Measurements from ENCODE around the gene INVS. TPM values are rescaled to one million over a fixed set of nuclear protein-coding genes. Genes with fewer than 3 reads are reported as not detected.
"Not testable (repeated sequence)": the region's sequence is repeated elsewhere in the genome, so short reads cannot be mapped to it uniquely, and the experiment has no call there.

Gene INVS
- total RNA-seq, 1 donor from 2014 or later = 28.1 TPM

DNA sequence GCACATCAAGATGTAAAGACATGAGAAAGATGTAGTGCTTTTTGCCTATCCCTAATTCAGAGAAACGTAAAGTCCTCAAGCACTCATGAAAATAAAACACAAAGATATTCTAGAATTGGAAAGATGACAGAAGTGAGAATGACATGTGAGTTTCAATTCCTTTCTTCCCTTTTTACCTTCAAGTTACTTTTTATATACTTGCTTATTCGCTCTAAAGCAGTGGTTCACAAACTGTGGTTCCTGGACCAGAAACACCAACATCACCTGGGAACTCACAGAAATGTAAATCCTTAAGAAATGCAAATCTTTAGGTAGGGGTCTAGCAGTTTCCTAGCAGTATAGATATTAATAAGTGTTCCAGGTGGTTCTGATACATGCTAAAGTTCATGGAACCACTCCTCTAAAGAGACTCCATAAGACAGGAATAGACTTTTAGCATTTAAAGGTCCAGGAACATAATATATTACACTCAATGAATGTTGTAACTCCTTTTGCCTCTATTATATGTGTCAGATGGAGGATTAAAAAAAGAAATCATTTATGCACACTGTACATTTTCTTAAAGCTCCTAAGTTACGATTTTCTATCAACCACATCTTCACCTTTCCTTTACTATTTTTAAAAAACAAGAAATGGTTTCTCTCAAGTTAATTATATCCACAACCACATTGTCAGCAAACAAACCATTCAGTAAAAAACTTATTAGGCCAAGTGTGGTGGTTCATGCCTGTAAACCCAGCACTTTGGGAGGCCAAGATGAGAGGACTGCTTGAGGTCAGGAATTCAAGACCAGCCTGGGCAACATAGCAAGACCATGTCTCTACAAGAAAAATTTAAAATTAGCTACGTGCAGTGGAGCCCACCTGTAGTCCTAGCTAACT lies 40.1 kb upstream of the INVS start:
- Mint-ChIP-seq H3K36me3 (ENCODE audit: insufficient read depth) (peaks cover 9% of the 10 kb centered on the region), H3K4me3 (ENCODE audit: low read depth) (no peak overlapping the region), H3K9me3 (ENCODE audit: low read depth) (no peaks in the 10 kb centered on the region), H3K4me1 (ENCODE audit: low read depth) (peaks cover 16% of the 10 kb centered on the region), H3K27ac (no peak overlapping the region), H3K27me3 (no peaks in the 10 kb centered on the region)
- TF ChIP-seq, protein P1, sequence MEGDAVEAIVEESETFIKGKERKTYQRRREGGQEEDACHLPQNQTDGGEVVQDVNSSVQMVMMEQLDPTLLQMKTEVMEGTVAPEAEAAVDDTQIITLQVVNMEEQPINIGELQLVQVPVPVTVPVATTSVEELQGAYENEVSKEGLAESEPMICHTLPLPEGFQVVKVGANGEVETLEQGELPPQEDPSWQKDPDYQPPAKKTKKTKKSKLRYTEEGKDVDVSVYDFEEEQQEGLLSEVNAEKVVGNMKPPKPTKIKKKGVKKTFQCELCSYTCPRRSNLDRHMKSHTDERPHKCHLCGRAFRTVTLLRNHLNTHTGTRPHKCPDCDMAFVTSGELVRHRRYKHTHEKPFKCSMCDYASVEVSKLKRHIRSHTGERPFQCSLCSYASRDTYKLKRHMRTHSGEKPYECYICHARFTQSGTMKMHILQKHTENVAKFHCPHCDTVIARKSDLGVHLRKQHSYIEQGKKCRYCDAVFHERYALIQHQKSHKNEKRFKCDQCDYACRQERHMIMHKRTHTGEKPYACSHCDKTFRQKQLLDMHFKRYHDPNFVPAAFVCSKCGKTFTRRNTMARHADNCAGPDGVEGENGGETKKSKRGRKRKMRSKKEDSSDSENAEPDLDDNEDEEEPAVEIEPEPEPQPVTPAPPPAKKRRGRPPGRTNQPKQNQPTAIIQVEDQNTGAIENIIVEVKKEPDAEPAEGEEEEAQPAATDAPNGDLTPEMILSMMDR (IDR thresholded peaks at IDR 0.05; ENCODE audit: unreplicated experiment) = no peak
- no peak for DNase-seq (ENCODE audit: low spot score, unreplicated experiment)

DNA sequence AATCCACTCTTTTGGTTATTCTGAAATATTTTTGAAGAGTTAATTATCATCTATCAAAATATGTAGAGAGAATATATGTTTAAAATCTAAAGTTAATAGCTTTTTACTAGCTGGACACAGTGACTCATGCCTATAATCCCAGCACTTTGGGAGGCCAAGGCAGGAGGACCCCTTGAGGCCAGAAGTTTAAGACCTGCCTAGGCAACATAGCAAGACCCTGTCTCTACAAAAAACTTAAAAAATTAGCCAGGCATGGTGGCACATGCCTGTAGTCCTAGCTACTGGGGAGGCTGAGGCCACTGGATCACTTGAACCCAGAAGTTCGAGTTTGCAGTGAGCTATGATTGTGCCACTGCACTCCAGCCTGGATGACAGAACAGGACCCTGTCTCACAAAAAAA lies 36.4 kb upstream of the INVS start:
- not testable (repeated sequence) for H3K36me3 Mint-ChIP-seq (ENCODE audit: insufficient read depth); H3K27ac Mint-ChIP-seq; H3K4me3 Mint-ChIP-seq (ENCODE audit: low read depth); H3K4me1 Mint-ChIP-seq (ENCODE audit: low read depth); H3K9me3 Mint-ChIP-seq (ENCODE audit: low read depth); H3K27me3 Mint-ChIP-seq; DNase-seq (ENCODE audit: low spot score, unreplicated experiment)

DNA sequence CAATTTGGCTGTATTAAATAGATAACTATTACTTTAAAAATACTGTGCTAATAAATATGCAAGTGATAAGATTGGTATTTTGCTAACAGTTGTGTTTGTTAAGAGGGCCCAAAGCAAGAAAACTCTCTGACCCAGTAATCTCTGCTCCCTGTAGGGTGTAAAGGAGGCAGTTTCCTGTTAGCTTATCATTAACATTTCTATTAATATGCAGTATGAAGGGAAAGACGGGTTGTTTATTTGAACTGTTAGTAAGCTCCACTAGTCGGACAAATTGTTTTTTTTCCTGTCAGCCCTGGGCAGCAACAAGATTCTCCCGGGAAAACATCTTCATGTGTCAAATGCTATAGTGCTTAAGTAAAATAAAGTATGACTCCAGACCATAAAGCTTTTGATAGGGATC lies 35.9 kb upstream of the INVS start:
- peaks cover 5% of the 10 kb centered on the region for H3K4me1 Mint-ChIP-seq (ENCODE audit: low read depth)
- H3K4me3 Mint-ChIP-seq (ENCODE audit: low read depth) = no peak overlapping the region
- peaks cover 8% of the 10 kb centered on the region for H3K36me3 Mint-ChIP-seq (ENCODE audit: insufficient read depth)
- TF ChIP-seq, protein P1 (IDR thresholded peaks at IDR 0.05; ENCODE audit: unreplicated experiment) = no peak
- H3K27me3 Mint-ChIP-seq = no peaks in the 10 kb centered on the region
- no peaks in the 10 kb centered on the region for H3K9me3 Mint-ChIP-seq (ENCODE audit: low read depth)
- DNase-seq (ENCODE audit: low spot score, unreplicated experiment) = no peak
- H3K27ac Mint-ChIP-seq = no peak overlapping the region

DNA sequence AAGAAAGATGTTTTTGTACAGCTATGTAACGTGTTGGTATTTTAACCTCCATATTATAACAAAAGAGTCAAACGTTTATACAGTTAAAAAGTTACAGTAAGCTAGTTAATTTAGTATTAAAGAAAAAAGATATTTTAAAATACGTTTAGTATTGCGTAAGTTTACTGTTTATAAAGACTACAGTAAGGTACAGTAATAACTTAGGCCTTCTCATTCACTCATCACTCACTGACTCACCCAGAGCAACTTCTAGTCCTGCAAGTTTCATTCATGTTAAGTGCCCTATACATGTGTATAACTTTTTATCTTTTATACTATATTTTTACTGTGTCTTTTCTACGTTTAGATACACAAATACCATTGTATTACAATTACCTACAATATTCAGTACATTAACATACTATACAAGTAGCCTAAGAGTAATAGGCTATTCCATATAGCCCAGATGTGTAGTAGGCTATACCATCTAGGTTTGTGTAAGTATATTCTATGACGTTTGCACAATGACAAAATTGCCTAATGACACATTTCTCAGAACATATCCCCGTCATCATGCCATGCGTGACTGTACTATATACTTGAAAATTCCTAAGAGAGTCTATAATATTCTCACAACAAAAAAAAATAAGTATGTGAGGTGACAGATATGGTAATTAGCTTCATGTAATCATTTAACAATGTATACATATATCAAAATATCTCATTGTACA lies 34.0 kb upstream of the INVS start:
- Mint-ChIP-seq H3K27ac (no peak overlapping the region), H3K4me1 (ENCODE audit: low read depth) (peaks cover 5% of the 10 kb centered on the region), H3K9me3 (ENCODE audit: low read depth) (no peaks in the 10 kb centered on the region), H3K4me3 (ENCODE audit: low read depth) (no peak overlapping the region), H3K36me3 (ENCODE audit: insufficient read depth) (peaks cover 8% of the 10 kb centered on the region), H3K27me3 (no peaks in the 10 kb centered on the region)
- TF ChIP-seq, protein P1 (IDR thresholded peaks at IDR 0.05; ENCODE audit: unreplicated experiment) = no peak
- DNase-seq (ENCODE audit: low spot score, unreplicated experiment) = no peak

DNA sequence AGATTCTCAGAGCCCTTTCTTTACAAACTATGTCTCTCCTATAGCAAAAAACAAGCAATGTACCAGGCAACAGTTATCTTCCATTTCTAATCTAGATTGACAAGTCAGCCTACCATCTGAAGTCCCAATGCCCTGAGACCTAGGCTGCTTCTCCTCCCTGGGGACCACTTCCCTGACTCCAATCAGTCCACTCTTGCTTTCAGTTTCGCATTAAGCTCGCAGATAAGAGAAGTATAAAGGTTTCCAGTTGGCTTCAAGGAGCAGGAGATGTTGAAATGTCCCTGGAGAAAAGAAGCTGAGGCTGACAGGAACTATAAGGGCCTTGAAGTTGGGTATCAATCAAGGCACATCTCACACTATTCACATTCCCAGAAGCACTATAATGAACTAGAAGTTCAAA lies 32.5 kb upstream of the INVS start:
- Mint-ChIP-seq H3K4me3 (ENCODE audit: low read depth) (no peak overlapping the region), H3K4me1 (ENCODE audit: low read depth) (peaks cover 5% of the 10 kb centered on the region), H3K27me3 (no peaks in the 10 kb centered on the region)

DNA sequence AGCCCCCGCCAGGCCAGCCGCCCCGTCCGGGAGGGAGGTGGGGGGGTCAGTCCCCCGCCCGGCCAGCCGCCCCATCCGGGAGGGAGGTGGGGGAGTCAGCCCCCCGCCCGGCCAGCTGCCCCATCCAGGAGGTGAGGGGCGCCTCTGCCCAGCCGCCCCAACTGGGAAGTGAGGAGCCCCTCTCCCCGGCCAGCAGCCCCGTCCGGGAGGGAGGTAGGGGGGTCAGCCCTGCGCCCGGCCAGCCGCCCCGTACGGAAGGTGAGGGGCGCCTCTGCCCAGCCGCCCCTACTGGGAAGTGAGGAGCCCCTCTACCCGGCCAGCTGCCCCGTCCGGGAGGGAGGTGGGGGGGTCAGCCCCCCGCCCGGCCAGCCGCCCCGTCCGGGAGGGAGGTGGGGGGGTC lies 31.1 kb upstream of the INVS start:
- H3K9me3 Mint-ChIP-seq (ENCODE audit: low read depth); DNase-seq (ENCODE audit: low spot score, unreplicated experiment); H3K4me1 Mint-ChIP-seq (ENCODE audit: low read depth): not testable (repeated sequence)

More for the DNA sequence above, 32.5 kb upstream of the INVS start:
- H3K36me3 Mint-ChIP-seq (ENCODE audit: insufficient read depth) = peaks cover 8% of the 10 kb centered on the region
- no peaks in the 10 kb centered on the region for H3K9me3 Mint-ChIP-seq (ENCODE audit: low read depth)
- peak overlapping the region; percentile 6 for H3K27ac Mint-ChIP-seq
- no peak for DNase-seq (ENCODE audit: low spot score, unreplicated experiment)
- TF ChIP-seq, protein P1 (IDR thresholded peaks at IDR 0.05; ENCODE audit: unreplicated experiment) = no peak

DNA sequence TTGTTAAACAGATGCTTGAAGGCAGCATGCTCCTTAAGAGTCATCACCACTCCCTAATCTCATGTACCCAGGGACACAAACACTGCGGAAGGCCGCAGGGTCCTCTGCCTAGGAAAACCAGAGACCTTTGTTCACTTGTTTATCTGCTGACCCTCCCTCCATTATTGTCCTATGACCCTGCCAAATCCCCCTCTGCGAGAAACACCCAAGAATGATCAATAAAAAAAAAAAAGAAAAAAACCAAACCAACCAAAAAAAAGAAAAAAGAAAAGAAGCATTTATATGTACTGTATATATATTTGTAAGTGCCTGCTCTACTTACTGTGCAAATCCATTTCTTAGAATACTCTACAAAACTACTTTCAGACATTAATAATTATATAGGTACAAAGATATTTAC lies 30.0 kb upstream of the INVS start:
- not testable (repeated sequence) for H3K36me3 Mint-ChIP-seq (ENCODE audit: insufficient read depth); H3K4me3 Mint-ChIP-seq (ENCODE audit: low read depth); H3K27me3 Mint-ChIP-seq; H3K9me3 Mint-ChIP-seq (ENCODE audit: low read depth); H3K4me1 Mint-ChIP-seq (ENCODE audit: low read depth); DNase-seq (ENCODE audit: low spot score, unreplicated experiment)
- peak overlapping the region; percentile 90 for H3K27ac Mint-ChIP-seq

More for the DNA sequence above, 31.1 kb upstream of the INVS start:
- not testable (repeated sequence) for H3K27ac Mint-ChIP-seq; H3K36me3 Mint-ChIP-seq (ENCODE audit: insufficient read depth); H3K27me3 Mint-ChIP-seq; H3K4me3 Mint-ChIP-seq (ENCODE audit: low read depth)
